Measurements from ENCODE around the gene PAX5.

PAX5 gene

DNA sequence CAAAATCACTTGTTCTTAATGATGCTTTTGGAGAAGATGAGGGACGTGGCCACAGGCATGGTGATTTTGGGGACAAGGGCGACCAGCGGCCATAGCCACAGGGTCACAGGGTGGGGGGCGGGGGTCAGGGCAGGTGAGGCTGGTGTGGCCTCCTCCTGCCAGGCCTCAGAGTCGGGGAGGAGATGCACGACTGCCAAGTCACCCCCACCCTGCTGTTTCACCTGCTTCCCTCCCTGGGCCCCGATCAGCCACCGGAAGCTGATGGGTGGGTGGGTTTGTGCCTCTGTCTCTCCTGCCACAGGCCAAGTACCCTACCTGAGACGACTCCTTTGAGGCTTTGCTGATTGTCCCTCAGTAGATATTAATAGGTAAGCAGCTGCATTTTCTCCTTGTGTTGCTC, 199.3 kb downstream of the PAX5 start:
- DNase-seq (ENCODE audit: low read depth) = no peak

DNA sequence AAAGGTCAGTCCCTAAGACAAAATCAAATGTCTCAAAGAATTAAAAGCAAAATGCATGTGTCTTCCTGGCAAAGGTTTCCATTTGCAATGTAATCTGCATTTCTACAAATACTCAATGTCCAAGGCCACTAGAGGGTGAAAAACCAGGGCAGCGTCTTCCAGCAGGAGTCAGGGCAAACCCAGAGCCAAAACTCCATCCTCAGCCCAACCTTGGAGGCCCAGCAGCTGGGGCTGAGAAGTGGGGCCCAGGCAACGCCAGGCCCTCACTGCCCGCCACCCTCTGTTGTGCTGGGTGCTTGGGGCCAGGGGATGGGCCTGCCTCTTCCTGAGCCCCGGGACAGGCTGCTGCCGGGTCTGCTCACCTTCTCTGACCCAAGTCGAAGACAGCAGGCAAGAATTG, 200.1 kb downstream of the PAX5 start:
- DNase-seq (ENCODE audit: low read depth) = no peak

DNA sequence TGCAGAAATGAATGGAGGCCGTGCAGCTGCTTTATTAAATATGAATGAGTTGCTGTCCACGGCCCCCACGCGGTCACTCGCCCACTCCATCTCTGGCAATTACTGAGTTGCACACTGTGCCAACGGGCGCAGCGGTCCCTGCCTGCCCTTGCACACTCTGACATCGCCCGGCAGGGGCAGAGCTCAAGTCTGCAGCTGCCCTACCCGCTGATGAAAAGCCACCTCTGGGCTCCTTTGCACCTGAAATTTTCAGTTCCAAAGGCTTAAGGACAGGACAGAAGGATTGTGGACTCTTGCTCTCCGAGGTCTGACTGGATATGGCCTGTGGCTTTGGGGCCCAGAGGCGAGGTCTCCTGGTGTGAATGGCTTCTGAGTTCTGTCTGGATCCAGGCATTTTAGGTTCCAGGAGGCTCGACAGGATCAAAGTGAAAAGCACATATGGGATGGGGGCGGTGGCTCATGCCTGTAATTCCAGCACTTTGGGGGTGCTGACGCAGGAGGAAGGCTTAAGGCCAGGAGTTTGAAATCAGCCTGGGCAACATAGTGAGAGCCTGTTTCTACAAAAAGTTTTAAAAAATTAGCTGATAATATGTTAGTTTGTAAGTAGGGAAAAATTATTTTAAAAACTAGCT, 201.8 kb downstream of the PAX5 start:
- DNase-seq (ENCODE audit: low read depth) = no peak

DNA sequence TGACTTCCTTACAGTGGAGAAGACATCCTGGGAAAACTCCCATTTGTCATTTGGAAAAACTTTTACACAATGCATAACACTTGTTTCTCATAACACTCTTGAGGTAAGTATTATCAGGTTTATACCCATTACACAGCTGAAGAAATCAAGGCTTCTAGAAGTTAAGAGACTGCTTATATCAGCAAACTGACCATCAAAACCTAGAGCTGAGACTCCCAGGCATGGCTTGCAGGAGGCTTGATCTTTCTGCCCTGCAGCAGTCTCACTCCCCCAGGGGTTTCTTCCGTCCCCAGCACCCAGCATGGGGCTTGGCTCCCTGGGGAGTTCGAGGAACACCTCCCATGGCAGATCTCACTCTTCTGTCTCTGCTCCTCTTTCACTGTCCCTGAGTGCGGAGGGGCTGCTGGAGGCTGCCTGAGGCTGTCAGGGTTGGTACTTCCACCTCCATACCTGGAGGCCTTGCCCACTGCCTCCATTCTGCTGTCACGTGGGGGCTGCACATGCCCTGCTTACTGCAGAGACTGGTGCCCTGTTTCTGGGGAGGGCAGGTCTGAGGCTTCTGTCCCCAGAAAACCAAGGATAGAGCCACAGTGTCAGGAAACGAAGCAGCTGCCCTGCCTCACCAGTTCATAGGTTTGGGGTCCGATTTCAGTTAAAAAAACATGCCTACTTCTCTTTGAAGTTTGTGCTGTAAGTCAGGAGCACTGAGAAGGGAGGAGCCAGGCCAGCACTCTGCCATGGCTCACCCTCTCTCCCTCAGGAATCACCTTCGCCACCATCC, 202.5 kb downstream of the PAX5 start:
- DNase-seq (ENCODE audit: low read depth) = no peak

DNA sequence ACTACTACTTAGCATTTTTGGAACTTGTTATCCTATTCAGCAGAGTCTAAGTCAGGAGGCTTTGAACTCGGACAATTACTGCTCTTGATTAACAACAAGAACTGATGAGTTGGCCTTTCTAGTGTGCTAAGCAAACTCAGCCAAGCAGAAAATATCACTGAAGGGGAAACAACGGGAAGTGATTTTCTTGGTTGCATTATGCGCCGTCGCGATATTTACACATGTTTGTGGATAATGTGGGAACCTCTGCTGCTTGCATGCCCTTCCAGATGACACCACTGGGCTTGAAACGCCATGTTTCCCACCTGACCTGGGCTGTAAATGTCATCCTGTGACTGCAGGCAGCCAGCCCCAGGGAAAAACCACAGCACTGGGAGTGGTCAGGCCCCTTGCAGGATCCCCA, 205.5 kb downstream of the PAX5 start:
- DNase-seq (ENCODE audit: low read depth) = no peak

DNA sequence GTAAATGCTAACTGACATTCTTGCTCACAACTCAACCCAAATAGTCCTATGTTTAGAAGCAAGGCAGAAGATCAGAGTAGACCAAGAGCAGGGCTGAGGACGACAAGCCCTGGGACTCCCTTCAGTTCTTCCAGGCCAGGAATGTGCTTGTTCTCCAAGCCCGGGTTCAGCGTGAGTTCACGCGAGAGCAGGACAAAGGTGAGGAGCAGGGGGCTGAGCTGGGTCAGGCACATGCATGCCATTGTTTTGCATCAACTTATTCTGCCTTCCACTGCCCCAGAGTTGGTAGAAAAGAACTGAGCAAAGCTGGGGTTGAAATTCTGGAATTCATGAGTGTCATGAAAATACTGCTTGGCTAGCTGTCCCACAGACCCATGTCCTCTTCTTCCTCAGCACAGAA, 206.5 kb downstream of the PAX5 start:
- no peak for DNase-seq (ENCODE audit: low read depth)

DNA sequence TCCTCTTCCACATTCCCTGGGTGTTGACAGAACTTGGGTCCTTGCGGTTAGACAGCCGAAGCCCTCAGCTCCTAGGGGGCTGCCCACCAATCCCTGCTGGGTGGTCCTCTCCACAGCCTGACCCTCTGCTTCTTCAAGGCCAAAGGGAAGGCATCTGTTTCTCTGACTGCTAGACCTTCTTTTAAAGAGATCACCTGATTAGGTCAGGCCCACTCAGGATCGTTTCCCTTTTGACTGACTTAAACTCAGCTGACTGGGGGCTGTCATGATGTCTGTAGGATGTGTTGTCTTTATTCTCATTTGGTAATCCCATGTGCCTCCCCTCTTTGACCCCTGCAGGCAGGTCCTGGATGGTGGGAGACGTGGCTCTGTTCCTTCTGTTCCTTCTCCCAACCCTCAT, 207.5 kb downstream of the PAX5 start:
- no peak for DNase-seq (ENCODE audit: low read depth)

DNA sequence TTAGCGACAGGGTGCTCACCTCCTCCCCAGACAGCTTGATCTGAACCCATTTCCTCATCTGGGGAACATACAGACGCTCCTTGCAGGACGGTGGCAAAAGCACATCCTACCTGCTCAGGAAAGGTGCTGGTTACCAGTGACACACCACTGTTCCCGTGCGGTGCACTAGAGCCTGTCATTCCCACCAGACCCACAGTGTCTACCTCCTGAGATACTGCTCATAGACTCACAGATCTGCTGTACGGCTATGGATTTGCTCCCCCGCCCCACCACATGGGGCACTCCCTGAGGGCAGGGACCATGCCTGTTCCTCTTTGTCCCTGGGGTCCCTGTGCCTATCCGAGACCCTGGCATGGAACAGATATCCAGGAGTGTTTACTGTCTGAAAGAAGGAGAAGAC, 208.9 kb downstream of the PAX5 start:
- DNase-seq (ENCODE audit: low read depth) = no peak

DNA sequence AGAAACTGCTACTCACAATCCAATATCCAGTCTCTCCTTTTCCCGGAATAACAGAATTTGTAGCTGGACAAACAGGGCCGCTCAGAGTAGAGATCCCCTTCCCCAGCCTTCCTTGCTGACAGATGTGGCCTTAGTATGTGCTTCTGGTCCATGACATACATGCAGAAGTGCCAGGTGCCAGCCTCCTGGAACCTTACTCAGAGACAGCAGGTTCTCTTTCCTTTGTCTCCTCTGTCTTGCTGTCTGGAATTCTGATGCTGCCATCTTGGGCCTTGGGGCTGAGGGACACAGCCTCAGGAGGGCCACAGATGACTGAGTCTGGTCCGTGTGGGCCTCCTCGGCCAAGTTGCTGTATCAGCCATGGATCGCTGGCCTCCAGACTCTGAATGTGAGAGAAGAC, 210.1 kb downstream of the PAX5 start:
- DNase-seq (ENCODE audit: low read depth) = no peak

DNA sequence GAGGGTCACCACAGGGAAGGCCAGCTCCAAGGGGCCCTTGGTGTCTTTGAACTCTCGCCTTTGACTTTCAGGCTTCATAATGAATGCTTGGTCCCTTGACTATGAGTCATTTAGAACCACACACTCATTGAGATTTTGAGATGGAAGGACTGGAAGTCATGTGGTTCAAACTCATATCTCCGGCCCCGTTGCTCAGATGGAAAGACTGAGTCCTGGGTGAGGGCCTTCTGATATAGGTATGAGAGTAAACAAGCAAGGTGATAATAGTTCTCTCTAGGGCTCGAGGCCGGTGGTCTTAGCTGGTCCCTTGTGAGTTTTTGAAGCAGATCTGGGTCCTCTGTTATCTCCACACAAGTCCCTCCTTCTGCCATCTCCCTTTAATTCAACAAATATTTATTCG, 210.6 kb downstream of the PAX5 start:
- no peak for DNase-seq (ENCODE audit: low read depth)

DNA sequence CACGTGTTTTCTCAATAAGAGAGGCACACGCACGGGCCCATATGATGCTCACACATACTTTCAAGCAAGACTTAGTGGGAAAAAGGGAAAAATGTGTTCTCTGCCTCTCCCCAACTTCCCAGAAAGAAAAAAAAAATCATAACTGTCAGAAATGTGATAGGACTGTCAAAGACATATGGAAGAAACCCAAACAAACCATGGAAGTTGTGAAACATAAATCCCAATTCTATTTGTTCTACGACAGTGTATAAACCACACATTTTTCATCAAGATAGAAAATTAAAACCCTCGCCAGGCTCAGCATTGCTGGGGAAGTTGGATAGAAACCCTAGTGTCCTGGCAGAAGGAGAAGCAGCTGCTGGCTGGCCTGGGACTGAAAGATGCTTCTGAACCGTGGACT, 211.9 kb downstream of the PAX5 start:
- DNase-seq (ENCODE audit: low read depth) = no peak

DNA sequence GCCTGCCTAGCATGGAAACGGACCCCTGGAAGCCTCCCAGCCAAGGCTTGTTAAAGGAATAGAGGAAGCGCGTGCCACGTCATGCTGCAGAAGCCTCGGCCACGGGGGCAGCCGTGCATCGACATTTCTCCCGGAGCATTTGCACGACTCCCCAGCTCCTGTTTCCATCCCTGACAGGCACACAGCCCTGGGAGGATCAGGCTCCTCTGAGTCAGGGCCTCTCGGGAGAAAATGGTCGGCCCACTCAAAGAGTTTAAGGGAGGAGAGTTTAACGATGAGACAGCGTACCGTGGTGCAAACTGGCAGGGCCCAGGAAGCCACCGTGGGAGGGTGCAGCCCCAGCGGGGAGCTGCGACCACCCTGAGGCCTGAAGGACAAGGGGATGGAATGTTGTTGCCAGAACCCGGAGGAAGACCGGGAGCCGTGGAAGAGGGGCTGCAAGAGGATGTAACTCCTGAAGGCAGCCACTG, 213.6 kb downstream of the PAX5 start:
- DNase-seq (ENCODE audit: low read depth) = no peak

DNA sequence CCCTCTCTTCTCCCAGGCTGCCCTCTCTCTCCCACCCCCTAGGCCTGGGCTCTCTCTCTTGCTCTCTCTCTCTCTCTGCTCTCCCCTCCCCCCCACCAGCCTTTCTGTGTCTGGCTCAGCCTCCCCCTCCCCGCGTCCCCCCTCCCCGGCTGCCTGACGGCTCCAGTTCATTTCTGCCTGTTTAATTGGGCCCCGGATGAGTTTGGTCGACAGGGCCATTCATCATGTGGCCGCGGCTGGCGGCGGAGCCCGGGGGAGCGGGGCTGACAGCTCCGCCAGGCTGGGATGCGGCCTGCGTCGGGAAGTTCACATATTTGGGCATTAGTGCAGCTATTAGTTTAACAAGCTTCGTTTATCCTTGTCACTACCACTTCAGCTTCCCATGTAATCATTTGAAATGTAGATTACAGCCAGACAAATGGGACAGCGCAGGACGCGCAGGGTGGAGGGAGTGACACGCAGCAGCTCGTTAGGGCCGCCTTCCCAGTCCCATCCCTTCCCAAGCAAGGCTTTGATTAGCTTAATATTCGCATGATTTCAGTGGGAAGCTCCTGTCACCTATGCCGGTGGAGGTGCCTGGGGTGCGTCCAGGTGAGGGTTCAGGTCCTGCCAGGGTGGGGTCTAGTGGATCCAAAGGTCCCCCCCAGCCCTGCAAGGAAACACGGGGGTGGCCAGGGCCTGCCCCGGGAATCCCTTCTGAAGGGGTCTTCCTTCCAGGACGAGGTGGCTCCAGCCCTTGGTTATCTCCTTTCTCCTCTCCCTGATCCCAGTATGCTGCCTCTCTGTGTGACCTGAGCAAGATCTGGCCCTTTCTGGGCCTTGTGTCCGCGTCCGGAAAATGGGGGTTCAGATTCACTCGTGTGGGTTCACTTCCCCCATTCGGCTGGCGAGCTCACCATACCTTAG, 214.8 kb downstream of the PAX5 start:
- DNase-seq (ENCODE audit: low read depth) = no peak

DNA sequence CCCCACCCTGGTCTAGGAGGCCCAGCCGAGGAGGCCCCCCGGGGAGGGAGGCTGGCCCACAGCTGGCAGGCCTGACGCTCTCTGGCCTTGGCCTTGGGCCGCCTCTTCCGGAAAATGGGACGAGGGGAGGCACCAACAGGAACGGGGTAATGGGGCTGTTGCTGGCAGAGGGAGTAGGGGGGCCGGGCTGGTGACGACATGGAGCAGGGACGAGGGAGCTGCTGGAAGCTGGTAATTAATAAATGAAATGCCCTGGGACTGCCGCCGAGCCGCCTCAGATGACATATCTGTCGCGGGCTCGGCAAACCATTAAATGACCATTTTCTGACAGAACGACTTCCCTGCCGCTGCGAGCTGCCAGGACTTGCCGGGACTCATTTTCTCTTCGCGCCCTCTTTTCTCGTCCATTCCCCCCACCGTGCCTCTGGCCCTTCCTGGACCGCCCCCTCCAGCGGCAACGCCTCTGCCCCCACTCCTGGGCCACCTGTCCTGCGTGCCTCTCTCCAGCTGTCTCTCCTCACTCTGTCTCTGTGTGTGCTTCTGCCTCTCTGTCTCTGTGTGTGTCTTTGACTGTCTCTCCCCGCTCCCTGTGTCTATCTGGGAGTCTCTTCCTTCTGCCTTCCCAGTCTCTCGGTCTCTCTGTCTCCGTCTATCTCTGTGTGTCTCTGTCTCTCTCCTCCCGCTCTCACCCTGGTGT, 215.7 kb downstream of the PAX5 start:
- DNase-seq (ENCODE audit: low read depth) = no peak

DNA sequence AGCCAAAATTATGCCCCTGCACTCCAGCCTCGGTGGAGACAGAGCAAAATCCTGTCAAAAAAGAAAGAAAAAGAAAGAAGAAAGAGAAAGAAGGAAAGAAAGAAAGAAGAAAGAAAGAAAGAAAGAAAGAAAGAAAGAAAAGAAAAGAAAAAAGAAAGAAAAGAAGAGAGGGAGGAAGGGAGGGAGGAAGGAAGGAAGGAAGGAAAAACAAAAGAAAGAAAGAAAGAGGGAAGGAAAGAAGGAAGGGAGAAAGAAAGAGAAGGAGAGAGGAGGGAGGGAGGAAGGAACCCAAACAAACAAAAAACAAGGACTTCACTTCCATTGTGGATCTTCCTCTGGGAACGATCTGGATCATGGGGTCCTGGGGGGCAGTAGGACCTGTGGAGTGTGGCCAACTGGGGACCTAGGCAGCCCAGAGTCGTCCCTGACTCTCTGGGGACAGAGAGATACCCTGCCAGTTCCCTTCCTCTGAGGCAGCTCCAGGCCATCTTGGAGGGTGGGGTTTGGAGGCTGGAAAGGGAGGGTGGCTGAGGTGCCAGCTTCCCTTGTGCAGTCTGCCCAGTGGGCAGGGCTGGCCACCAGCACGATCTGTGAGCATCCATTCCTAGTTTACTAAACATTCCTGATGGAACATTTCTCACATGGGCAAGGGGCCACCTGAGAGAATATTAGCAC, 216.8 kb downstream of the PAX5 start:
- no peak for DNase-seq (ENCODE audit: low read depth)

DNA sequence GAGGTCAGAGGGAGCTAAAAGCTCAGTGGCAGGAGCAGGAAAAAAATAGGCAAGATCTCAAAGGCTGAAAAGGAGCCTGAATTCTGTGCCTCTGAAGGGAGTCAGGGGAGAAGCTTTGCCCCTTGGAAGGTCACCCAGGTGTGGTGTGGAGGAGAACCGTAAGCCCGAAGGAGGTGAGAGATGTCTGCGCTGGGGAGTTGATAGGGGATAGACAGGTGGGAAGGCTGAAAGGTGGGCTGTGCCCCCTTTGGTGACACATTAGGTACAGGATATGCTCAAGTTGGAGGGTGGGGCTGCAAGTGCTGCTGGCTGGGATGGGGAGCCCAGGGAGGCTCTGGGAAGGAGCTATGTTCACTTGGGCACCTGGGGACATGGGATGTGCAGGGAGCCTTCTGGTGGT, 217.7 kb downstream of the PAX5 start:
- DNase-seq (ENCODE audit: low read depth) = no peak

DNA sequence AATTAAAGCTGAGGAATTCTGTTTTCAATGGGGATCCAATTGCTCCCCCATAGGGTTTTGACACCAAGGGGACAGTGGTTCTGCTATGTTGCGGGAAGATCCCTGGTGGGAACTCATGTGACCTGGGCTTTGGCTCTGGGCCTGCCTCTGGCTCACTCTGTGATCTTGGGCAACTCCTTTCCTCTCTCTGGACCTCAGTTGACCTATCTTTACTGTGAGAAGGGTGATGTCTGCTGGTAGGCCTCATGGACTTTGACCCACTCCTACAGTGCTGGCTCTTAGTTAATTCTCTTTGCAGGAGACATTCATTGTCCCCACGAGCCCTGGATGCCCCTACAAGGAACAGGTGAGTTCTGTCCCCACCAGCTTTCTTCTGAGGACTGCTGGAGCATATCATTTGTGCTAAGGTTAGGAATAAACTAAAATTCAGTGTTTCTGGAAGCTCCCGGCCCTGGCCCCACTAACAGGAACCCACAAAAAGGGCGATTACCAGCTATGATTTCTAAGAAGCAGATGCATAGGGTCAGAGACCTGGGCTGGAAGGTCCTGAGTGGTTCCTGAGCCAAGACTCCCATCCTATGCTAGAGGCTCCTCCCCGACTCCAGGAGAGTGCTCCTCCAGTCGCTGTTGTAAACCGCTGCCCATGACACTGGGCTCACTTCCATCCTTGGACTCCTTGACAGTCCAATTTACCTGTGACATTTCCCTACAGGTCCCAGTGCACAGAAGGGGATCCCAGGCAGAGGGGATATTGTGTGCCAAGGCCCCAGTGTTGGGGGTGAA, 218.3 kb downstream of the PAX5 start:
- no peak for DNase-seq (ENCODE audit: low read depth)

DNA sequence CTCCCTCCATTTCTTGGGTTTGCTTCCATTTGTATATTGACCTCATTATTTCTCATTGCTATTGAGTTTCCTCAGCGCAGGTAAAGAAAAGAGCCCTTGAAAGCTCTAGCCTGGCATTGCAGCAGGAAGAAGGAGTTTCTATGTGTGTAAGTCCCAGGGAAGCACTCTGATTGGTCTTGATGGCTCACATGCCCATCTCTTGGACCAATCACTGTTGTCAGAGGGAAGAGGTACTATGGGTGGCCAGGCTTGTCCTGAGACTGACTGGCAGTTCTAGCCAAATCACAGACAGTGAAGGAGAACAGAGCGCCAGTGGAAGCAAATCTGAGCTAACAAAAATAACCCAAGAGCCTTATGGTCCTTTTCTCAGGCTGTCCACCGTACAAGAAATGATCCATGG, 219.0 kb downstream of the PAX5 start:
- DNase-seq (ENCODE audit: low read depth) = no peak

DNA sequence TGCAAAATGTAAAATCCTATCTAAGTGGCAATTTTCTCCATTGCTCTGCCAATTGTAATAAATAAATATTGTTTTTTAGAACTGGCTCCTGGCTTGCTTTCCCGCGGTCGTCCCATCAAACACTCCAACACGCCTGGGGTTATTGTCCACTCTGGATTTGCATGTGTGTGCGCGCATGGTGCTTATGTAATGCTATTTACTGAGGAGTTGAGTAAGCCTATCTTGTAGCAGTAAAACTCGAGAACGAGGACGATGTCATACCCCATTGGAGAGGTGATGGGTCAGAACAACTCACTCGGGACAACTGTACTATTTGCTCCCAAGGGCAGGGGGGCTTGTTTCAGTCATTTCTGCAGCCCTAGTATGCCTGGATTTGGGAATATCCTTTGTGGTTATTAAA, 220.9 kb downstream of the PAX5 start:
- no peak for DNase-seq (ENCODE audit: low read depth)

DNA sequence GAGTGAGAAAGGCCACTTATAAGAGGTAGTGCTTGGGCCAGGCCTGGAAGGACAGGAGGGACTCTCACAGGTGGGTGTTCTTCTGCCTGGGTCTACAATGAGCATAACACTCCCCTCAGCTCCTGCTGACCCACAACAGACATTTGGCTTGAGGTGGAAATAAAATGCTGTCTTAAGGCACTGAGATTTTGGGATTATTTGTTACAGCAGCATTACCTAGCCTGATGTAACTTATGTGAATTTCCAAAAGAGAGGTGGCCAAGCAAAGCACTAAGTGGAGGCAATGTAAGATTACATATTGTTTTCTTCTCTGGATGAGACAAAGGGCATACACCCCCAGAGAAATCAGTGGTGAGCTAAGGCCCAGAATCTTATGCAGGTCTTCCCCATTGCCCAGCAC, 221.5 kb downstream of the PAX5 start:
- no peak for DNase-seq (ENCODE audit: low read depth)

DNA sequence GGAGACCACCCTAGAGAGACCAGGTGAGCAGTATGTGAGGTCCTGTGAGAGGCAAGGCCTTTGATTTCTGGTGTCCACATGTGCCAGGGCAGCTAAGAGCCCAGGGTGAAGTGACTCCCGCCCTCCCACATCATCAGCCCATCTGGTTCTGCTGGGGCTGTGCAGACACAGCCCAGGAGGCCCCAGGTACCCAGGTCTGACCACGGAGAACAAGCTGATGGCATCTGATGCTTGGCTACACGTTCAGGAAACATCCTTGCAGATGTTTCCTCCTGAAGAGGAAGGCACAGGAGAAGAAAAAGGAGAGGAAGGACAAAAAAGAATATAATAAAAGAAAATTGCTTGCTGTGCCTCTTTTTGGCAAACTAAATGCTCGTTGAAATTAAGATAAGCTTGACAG, 225.8 kb downstream of the PAX5 start:
- DNase-seq (ENCODE audit: low read depth) = no peak

Measured in stromal cell of bone marrow (primary cell).